ENCODE results near the gene CACNG7. TPM values are rescaled to one million over a fixed set of nuclear protein-coding genes. Genes with fewer than 3 reads are reported as not detected.

Gene CACNG7
- total and polyA plus RNA-seq, 3 donors from 2014 or later: 0.39 to 0.81 (median 0.53) TPM

GRCh38 chr19:53982611-53983010 lies 73.5 kb downstream of the CACNG7 start:
- intact Hi-C loops (cut with DNase I; ENCODE audit: low total_unique reads): no loop called here
- no peaks in the 10 kb centered on the region for H3K9me3 ChIP-seq
- H3K4me3 ChIP-seq: peak overlapping the region in 1 of 2 donors; percentile 24
- TF ChIP-seq CTCF (IDR thresholded peaks at IDR 0.05) (no peak), POLR2A (IDR thresholded peaks at IDR 0.05) (no peak)
- no peaks in the 10 kb centered on the region for H3K4me1 ChIP-seq
- H3K36me3 ChIP-seq (ENCODE audit: low read depth, missing control alignments): no peaks in the 10 kb centered on the region
- H3K27me3 ChIP-seq: no peaks in the 10 kb centered on the region
- no peak overlapping the region for H3K27ac ChIP-seq
- WGBS, 2 donors: 0% methylated on average over 46 of the region's 61 CpGs; no CpG with 5 or more reads in 1 of the 2 donors
- peak; percentile 47 for DNase-seq

- intact Hi-C loops (cut with DNase I; ENCODE audit: low total_unique reads): no loop called here
- no peaks in the 10 kb centered on the region for H3K36me3 ChIP-seq (ENCODE audit: low read depth, missing control alignments)
- no peak for TF ChIP-seq CTCF (IDR thresholded peaks at IDR 0.05)
- no peak for TF ChIP-seq POLR2A (IDR thresholded peaks at IDR 0.05)
- H3K4me3 ChIP-seq: no peak overlapping the region
- H3K4me1 ChIP-seq: no peaks in the 10 kb centered on the region
- WGBS, 2 donors: 73 to 80% methylated on average over 24 of the region's 24 CpGs
- DNase-seq: no peak
- H3K27me3 ChIP-seq: no peaks in the 10 kb centered on the region
- H3K27ac ChIP-seq: no peak overlapping the region
- no peaks in the 10 kb centered on the region for H3K9me3 ChIP-seq
These were observed 74.6 kb downstream of the CACNG7 start for GRCh38 chr19:53983457-53984289.

- H3K27me3 ChIP-seq: no peaks in the 10 kb centered on the region
These were observed 76.8 kb downstream of the CACNG7 start for GRCh38 chr19:53985863-53986262.

GRCh38 chr19:53988981-53989380 lies 79.9 kb downstream of the CACNG7 start:
- 89 to 93% methylated on average over 6 of the region's 6 CpGs for WGBS, 2 donors
- Histone ChIP-seq H3K36me3 (ENCODE audit: low read depth, missing control alignments) (no peaks in the 10 kb centered on the region), H3K9me3 (no peaks in the 10 kb centered on the region), H3K27ac (no peak overlapping the region), H3K4me1 (peaks cover 3% of the 10 kb centered on the region), H3K4me3 (no peak overlapping the region), H3K27me3 (no peaks in the 10 kb centered on the region)
- TF ChIP-seq CTCF (IDR thresholded peaks at IDR 0.05): no peak
- TF ChIP-seq POLR2A (IDR thresholded peaks at IDR 0.05): no peak
- intact Hi-C loops (cut with DNase I; ENCODE audit: low total_unique reads): no loop called here
- no peak for DNase-seq

More at GRCh38 chr19:53985863-53986262, 76.8 kb downstream of the CACNG7 start:
- Histone ChIP-seq H3K4me3 (no peak overlapping the region), H3K4me1 (no peaks in the 10 kb centered on the region), H3K36me3 (ENCODE audit: low read depth, missing control alignments) (no peaks in the 10 kb centered on the region), H3K9me3 (no peaks in the 10 kb centered on the region), H3K27ac (no peak overlapping the region)
- DNase-seq: no peak
- WGBS, 2 donors: 69 to 80% methylated on average over 6 of the region's 6 CpGs
- intact Hi-C loops (cut with DNase I; ENCODE audit: low total_unique reads): no loop called here
- TF ChIP-seq CTCF (IDR thresholded peaks at IDR 0.05) (no peak), POLR2A (IDR thresholded peaks at IDR 0.05) (no peak)

Data from testis (tissue), 3 donors.